PC-3 (cell line): ENCODE data around the gene BRIP1.

ENCODE experiments used
- EZH2 ChIP-seq: fragments of 300-600 bp; sonication (generic); IDR thresholded peaks from one replicate; pipeline ENCODE4 v1.6.1; 2017; ENCODE audit warnings: antibody characterized with exemption, mild to moderate bottlenecking, low read length; ENCODE audit not compliant: unreplicated experiment
- TF ChIP-seq, protein P1 (sequence below): fragments of 300-600 bp; sonication (generic); conservative IDR thresholded peaks from 2 replicates; pipeline ENCODE4 v1.5.1; 2017; ENCODE audit warnings: antibody characterized with exemption, low read depth, mild to moderate bottlenecking, low read length

DNA sequence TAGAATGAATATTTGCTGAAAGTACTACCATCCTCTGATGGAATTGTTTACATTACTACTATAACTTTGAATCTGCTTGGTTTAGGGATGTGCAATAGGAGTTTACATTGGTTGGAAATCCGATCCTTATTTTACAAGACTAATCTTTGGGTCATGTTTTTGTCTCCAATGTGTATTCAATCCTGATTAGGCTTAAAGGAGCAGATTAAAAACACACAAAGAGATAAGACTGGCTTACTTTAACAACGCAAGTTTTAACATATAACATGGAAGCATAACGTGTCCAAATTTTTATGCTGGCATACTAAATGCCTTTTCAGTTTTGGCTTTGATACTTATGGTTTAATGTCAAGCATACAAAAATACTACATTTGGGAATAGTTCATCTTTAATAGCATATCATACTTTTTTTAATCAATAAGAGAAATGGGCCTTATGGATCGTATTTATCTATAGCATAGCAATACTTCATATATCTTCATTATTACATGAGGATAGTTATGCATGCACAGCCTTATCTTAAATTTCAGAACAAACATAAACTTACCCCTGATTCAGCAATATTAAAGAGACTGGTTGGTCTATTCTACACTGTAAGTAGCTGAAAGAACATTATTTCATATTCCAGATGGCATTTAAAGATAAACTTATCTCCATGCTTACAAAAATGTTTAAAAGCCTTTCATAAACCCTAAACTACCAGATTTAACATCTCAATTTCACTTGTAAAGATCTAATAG is 202.4 kb downstream of the BRIP1 start:
- TF ChIP-seq, protein P1, sequence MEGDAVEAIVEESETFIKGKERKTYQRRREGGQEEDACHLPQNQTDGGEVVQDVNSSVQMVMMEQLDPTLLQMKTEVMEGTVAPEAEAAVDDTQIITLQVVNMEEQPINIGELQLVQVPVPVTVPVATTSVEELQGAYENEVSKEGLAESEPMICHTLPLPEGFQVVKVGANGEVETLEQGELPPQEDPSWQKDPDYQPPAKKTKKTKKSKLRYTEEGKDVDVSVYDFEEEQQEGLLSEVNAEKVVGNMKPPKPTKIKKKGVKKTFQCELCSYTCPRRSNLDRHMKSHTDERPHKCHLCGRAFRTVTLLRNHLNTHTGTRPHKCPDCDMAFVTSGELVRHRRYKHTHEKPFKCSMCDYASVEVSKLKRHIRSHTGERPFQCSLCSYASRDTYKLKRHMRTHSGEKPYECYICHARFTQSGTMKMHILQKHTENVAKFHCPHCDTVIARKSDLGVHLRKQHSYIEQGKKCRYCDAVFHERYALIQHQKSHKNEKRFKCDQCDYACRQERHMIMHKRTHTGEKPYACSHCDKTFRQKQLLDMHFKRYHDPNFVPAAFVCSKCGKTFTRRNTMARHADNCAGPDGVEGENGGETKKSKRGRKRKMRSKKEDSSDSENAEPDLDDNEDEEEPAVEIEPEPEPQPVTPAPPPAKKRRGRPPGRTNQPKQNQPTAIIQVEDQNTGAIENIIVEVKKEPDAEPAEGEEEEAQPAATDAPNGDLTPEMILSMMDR: no peak
- no peak for TF ChIP-seq EZH2
